Endodermal cell (in vitro differentiated cells): ENCODE results near the gene SHQ1. TPM values are rescaled to one million over a fixed set of nuclear protein-coding genes. Genes with fewer than 3 reads are reported as not detected.
"Not testable (repeated sequence)": the region's sequence is repeated elsewhere in the genome, so short reads cannot be mapped to it uniquely, and the experiment has no call there.

Experiments
- DNase-seq: peaks from one replicate; pipeline ENCODE4 v3.0.0-alpha.2; 2017
- H3K27ac ChIP-seq: 2 replicates; pipeline ENCODE4 v1.5.1; 2013; ENCODE audit warnings: mild to moderate bottlenecking, low read depth, low read length, moderate library complexity
- H3K27me3 ChIP-seq: 2 replicates; pipeline ENCODE4 v1.6.1; 2013; ENCODE audit warnings: mild to moderate bottlenecking, low read length, moderate library complexity; ENCODE audit not compliant: insufficient read depth, control insufficient read depth, poor library complexity, severe bottlenecking
- H3K36me3 ChIP-seq: 2 replicates; pipeline ENCODE4 v1.7.0; 2013; ENCODE audit warnings: mild to moderate bottlenecking, low read length, moderate library complexity; ENCODE audit not compliant: control insufficient read depth, insufficient read depth
- H3K4me1 ChIP-seq: one replicate; pipeline ENCODE4 v1.7.0; 2013; ENCODE audit warnings: low read length; ENCODE audit not compliant: control insufficient read depth, insufficient read depth
- H3K4me3 ChIP-seq: 2 replicates; pipeline ENCODE4 v1.5.1; 2013; ENCODE audit warnings: mild to moderate bottlenecking, low read length, moderate library complexity
- H3K9ac ChIP-seq: 2 replicates; pipeline ENCODE4 v1.6.1; 2013; ENCODE audit warnings: mild to moderate bottlenecking, low read length, moderate library complexity; ENCODE audit not compliant: poor library complexity, severe bottlenecking; ENCODE audit errors: extremely low read depth
- H3K9me3 ChIP-seq: 2 replicates; pipeline ENCODE4 v1.6.1; 2013; ENCODE audit warnings: mild to moderate bottlenecking, low read length, moderate library complexity; ENCODE audit not compliant: control insufficient read depth
- H3K27ac Mint-ChIP-seq: 2 replicates; pipeline ENCODE4 v1.8.0; 2020; ENCODE audit warnings: mixed read lengths
- H3K27me3 Mint-ChIP-seq: 2 replicates; pipeline ENCODE4 v1.8.0; 2021; ENCODE audit warnings: mild to moderate bottlenecking, mixed read lengths; ENCODE audit not compliant: insufficient read depth
- H3K36me3 Mint-ChIP-seq: 2 replicates; pipeline ENCODE4 v1.8.0; 2020; ENCODE audit warnings: low read depth, mixed read lengths
- H3K4me1 Mint-ChIP-seq: 2 replicates; pipeline ENCODE4 v1.8.0; 2020; ENCODE audit warnings: mixed read lengths
- H3K4me3 Mint-ChIP-seq: 2 replicates; pipeline ENCODE4 v1.8.0; 2020; ENCODE audit warnings: mild to moderate bottlenecking, moderate library complexity, mixed read lengths
- H3K9me3 Mint-ChIP-seq: 2 replicates; pipeline ENCODE4 v1.8.0; 2020; ENCODE audit warnings: mild to moderate bottlenecking, mixed read lengths
- WGBS, 2 experiments: methylation state at CpG; one replicate each; pipeline versions ENCODE4 v1.1.5 to v1.1.7; 2013; ENCODE audit warnings: missing lambda C conversion rate in 2 of 2, mixed read lengths in 1 of 2; ENCODE audit not compliant: insufficient coverage in 1 of 2, insufficient read length in 1 of 2; 5-methylcytosine and 5-hydroxymethylcytosine counted together
- total RNA-seq, 2 donors: library from RNA; stranded (reverse); fragmentation: NEBNext Ultra II Directional in 1 of 2; extraction: Animal tissue kit (Norgen Biotek cat#: 25700) in 1 of 2; gene quantifications; 2 replicates in 1 of 2; 3 replicates in 1 of 2; pipeline ENCODE4 v1.2.1, GENCODE V29; 2021
- TF ChIP-seq, protein P1 (sequence below): fragments of 200-600 bp; sonication (generic); conservative IDR thresholded peaks from 2 replicates; pipeline ENCODE4 v1.5.0; 2021; ENCODE audit warnings: antibody characterized with exemption, mild to moderate bottlenecking

The SHQ1 gene
- total RNA-seq, 2 donors from 2014 or later: 28.2 to 28.4 TPM

DNA sequence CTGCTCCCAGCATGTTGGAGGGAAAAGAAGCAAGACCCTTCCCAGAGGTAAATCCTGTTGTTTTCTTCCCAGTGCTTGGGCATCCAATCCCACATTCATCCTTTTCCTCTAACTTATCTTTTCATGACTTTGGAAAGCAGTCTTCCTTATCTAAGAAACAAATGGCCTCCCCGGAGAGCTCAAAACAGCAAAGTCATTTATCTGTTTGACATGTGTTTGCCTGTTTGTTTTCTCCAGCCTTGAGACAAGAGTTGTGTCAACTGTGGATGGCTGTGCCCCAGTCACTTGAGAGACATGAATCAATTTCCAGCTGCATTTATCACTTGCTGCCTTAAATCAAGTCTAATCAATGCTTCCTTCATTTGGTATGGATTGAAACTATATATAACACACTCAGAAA is 103.9 kb downstream of the SHQ1 start:
- Histone ChIP-seq H3K27ac (no peak overlapping the region), H3K4me1 (peaks cover 12% of the 10 kb centered on the region), H3K4me3 (no peak overlapping the region), H3K27me3 (peaks cover 17% of the 10 kb centered on the region), H3K9ac (no peak overlapping the region), H3K36me3 (no peaks in the 10 kb centered on the region), H3K9me3 (no peaks in the 10 kb centered on the region)
- WGBS, 2 experiments: 9 to 50% methylated on average over 1 of the region's 1 CpG
- H3K27me3 Mint-ChIP-seq: peaks cover 30% of the 10 kb centered on the region
- DNase-seq: peak; percentile 73
- H3K9me3 Mint-ChIP-seq: no peaks in the 10 kb centered on the region
- H3K27ac Mint-ChIP-seq: peak overlapping the region; percentile 54
- H3K4me3 Mint-ChIP-seq: no peak overlapping the region
- no peaks in the 10 kb centered on the region for H3K36me3 Mint-ChIP-seq
- H3K4me1 Mint-ChIP-seq: peaks cover 52% of the 10 kb centered on the region
- TF ChIP-seq, protein P1, sequence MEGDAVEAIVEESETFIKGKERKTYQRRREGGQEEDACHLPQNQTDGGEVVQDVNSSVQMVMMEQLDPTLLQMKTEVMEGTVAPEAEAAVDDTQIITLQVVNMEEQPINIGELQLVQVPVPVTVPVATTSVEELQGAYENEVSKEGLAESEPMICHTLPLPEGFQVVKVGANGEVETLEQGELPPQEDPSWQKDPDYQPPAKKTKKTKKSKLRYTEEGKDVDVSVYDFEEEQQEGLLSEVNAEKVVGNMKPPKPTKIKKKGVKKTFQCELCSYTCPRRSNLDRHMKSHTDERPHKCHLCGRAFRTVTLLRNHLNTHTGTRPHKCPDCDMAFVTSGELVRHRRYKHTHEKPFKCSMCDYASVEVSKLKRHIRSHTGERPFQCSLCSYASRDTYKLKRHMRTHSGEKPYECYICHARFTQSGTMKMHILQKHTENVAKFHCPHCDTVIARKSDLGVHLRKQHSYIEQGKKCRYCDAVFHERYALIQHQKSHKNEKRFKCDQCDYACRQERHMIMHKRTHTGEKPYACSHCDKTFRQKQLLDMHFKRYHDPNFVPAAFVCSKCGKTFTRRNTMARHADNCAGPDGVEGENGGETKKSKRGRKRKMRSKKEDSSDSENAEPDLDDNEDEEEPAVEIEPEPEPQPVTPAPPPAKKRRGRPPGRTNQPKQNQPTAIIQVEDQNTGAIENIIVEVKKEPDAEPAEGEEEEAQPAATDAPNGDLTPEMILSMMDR: no peak

DNA sequence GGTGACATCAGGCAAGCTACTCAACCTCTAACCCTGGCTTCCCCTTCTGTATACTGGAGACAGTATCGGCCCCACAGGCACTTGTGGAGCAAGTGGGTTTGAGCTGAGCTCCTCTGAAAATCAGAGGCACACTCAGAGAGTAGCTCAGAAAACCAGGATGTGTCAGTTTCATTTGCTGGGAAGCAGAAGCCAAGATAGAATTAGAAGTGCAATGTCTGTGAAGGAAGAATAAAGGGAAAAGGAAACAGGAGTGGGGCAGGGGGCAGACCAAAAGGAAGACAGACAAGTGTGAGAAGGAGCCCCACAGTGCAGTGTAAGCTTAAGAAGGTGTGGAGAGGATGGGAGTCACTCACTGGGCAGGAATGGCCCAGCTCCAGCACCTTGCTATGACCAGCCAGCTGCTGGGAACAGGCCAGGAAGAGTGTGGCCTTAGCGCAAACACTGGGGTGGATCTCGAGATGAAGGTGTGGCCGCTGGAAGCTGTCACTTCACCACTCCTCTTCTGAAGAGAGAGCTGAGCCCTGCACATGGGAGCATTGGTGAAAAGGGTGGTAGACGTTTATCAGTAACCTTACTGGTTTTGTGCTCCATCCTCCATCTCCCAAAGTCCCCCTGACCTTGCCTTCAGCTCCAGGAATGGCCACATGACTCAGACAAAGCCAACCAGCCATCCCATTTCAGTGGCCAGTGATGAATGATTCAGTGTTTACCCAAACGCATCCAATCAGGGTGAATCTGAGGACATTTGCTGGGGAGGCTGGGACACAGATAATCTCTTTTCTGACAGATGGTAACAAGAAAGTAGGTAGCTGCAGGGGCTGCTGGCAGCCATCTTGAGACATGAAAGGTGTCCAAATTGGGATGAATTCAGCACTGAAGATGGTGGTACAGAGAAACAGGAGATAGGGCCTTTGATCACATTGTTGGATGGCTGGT is 108.4 kb downstream of the SHQ1 start:
- WGBS, 2 experiments: 93 to 95% methylated on average over 6 of the region's 6 CpGs
- peaks cover 5% of the 10 kb centered on the region for H3K9me3 Mint-ChIP-seq
- Histone ChIP-seq H3K9me3 (peaks cover 3% of the 10 kb centered on the region), H3K27me3 (peaks cover 35% of the 10 kb centered on the region), H3K27ac (no peak overlapping the region), H3K4me1 (peaks cover 12% of the 10 kb centered on the region), H3K9ac (no peak overlapping the region), H3K4me3 (no peak overlapping the region), H3K36me3 (no peaks in the 10 kb centered on the region)
- H3K27ac Mint-ChIP-seq: no peak overlapping the region
- peaks cover 29% of the 10 kb centered on the region for H3K4me1 Mint-ChIP-seq
- no peak for DNase-seq
- no peaks in the 10 kb centered on the region for H3K36me3 Mint-ChIP-seq
- H3K27me3 Mint-ChIP-seq: peaks cover 47% of the 10 kb centered on the region
- peak overlapping the region; percentile 52 for H3K4me3 Mint-ChIP-seq
- TF ChIP-seq, protein P1: no peak

DNA sequence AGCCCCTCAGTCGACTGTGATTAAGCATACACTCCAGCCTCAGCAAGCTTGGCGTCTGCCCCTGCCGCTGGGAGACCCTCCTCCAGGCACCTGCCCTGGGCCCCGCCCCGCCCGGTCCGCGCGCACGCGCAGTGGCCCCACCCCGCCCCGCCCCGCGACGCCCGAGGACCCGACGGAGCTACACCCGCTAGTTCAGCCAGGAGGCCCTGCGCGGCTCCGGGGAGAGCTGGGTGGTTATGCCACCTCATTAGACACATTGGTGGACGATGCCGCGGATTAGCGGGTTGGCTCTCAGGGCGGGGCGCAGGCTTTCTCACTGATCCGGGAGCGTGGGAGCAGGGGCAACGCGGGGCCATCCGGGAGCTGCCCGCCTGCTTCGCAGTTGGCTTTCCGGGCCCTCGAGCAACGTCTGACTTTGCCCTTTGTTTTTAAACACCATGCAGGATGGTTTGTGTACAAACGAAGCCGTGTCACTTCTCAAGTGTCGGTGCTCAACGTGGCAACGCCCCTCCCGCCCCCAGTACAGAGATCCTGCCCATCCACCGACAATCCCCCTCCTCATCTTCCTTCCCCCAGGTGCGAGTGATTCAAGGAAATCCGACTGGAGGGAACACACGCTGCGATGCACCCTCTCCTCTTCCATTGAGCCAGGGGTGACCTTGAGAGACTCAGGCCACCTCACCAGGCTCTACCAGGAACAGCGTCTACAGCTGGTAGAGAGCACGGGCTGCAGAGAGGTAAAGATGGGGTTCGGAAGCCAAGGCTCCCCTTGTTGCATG is 109.3 kb downstream of the SHQ1 start:
- Mint-ChIP-seq H3K4me1 (peaks cover 21% of the 10 kb centered on the region), H3K27me3 (peaks cover 47% of the 10 kb centered on the region)

DNA sequence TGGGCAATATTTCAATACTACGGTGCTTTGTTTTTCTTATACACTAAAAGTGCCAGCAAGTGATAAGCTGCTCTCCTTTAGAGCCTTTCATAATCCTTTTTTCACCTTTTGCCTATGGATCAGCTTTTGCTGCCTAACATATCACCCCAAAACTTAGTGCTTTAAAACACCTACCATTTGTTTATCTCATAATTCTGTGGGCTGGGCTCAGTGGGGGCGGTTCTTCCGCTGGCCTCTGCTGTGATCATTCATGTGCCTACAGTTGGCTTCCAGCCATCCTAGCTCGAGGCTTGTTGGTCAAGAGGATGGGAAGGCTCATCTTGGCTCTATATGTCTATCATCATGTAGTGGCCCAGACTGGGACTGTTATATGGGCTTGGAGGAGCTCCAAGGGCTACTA is 113.2 kb downstream of the SHQ1 start:
- not testable (repeated sequence) for H3K36me3 Mint-ChIP-seq, H3K27ac ChIP-seq, H3K4me3 ChIP-seq, H3K4me3 Mint-ChIP-seq, DNase-seq, H3K4me1 ChIP-seq, H3K27ac Mint-ChIP-seq, H3K9ac ChIP-seq, H3K36me3 ChIP-seq
- Mint-ChIP-seq H3K27me3 (peaks cover 27% of the 10 kb centered on the region), H3K4me1 (peaks cover 11% of the 10 kb centered on the region), H3K9me3 (peaks cover 24% of the 10 kb centered on the region)
- 93% methylated on average over 1 of the region's 4 CpGs; no CpG with 5 or more reads in 1 of the 2 experiments for WGBS, 2 experiments
- peaks cover 24% of the 10 kb centered on the region for H3K9me3 ChIP-seq
- peaks cover 26% of the 10 kb centered on the region for H3K27me3 ChIP-seq

More for the DNA sequence above, 109.3 kb downstream of the SHQ1 start:
- Mint-ChIP-seq H3K4me3 (peak overlapping the region; percentile 52), H3K9me3 (peaks cover 10% of the 10 kb centered on the region), H3K27ac (no peak overlapping the region), H3K36me3 (no peaks in the 10 kb centered on the region)
- peak; percentile 95 for DNase-seq
- 3 to 20% methylated on average over 6 to 53 of the region's 53 CpGs for WGBS, 2 experiments
- Histone ChIP-seq H3K4me3 (peak overlapping the region; percentile 76), H3K27me3 (peaks cover 35% of the 10 kb centered on the region), H3K9ac (no peak overlapping the region), H3K36me3 (no peaks in the 10 kb centered on the region), H3K9me3 (peaks cover 9% of the 10 kb centered on the region), H3K4me1 (peaks cover 9% of the 10 kb centered on the region), H3K27ac (no peak overlapping the region)
- TF ChIP-seq, protein P1: no peak
